Activated T-helper 2 cell treated with anti-CD3 and anti-CD28 coated beads, Interferon-gamma antibody, Interleukin-2, Interleukin-4, amounts not matched to agents 10 μg/mL and 5 μg/mL and 100 μg/mL, durations not matched to agents 14 hours and 24 hours and 36 hours (primary cell): ENCODE results near the gene JMJD1C. TPM values are rescaled to one million over a fixed set of nuclear protein-coding genes. Genes with fewer than 3 reads are reported as not detected.
A peak's percentile ranks its signal among the peaks of the same experiment; 100 is the strongest.

Source experiments
- DNase-seq: peaks from one replicate; pipeline ENCODE4 v3.0.0; 2021; ENCODE audit warnings: low spot score
- H3K27ac Mint-ChIP-seq: one replicate; pipeline ENCODE4 v1.8.0; 2021; ENCODE audit warnings: mixed read lengths
- H3K27me3 Mint-ChIP-seq: one replicate; pipeline ENCODE4 v1.8.0; 2021; ENCODE audit warnings: low read depth, mixed read lengths
- H3K36me3 Mint-ChIP-seq: one replicate; pipeline ENCODE4 v1.8.0; 2021; ENCODE audit warnings: low read depth, mixed read lengths
- H3K4me1 Mint-ChIP-seq: one replicate; pipeline ENCODE4 v1.8.0; 2021; ENCODE audit warnings: low read depth, mixed read lengths
- H3K4me3 Mint-ChIP-seq: one replicate; pipeline ENCODE4 v1.8.0; 2021; ENCODE audit warnings: low read depth, mild to moderate bottlenecking, moderate library complexity, mixed read lengths
- H3K9me3 Mint-ChIP-seq: one replicate; pipeline ENCODE4 v1.8.0; 2021; ENCODE audit warnings: mixed read lengths
- intact Hi-C: fragments of 100-400 bp; cut with micrococcal nuclease; formaldehyde crosslinking; loops from one replicate; pipeline ENCODE4 v1.15.1; 2023
- total RNA-seq: library from RNA; stranded (reverse); gene quantifications from 2 replicates; pipeline ENCODE4 v1.2.3, GENCODE V29; 2022

Gene JMJD1C
- total RNA-seq, 1 donor from 2014 or later: 35.2 TPM

GRCh38 chr10:63133821-63134557 lies 331.8 kb downstream of the JMJD1C start:
- H3K4me3 Mint-ChIP-seq: peak overlapping the region; percentile 94
- intact Hi-C loops: loop anchor here (1.0 to 10.0 kb wide), 5 partner anchors 133 to 1089 kb away; no protein-coding TSS in a partner anchor
- H3K27me3 Mint-ChIP-seq: peaks cover 3% of the 10 kb centered on the region
- DNase-seq: no peak
- peaks cover 17% of the 10 kb centered on the region for H3K9me3 Mint-ChIP-seq
- H3K4me1 Mint-ChIP-seq: peaks cover 22% of the 10 kb centered on the region
- peak overlapping the region; percentile 95 for H3K27ac Mint-ChIP-seq
- H3K36me3 Mint-ChIP-seq: peaks cover 29% of the 10 kb centered on the region

- H3K27me3 Mint-ChIP-seq: peaks cover 3% of the 10 kb centered on the region
- DNase-seq: peak; percentile 96
- H3K9me3 Mint-ChIP-seq: peaks cover 17% of the 10 kb centered on the region
- intact Hi-C loops: loop anchor here (1.0 to 10.0 kb wide), 5 partner anchors 134 to 1088 kb away; no protein-coding TSS in a partner anchor
- peaks cover 25% of the 10 kb centered on the region for H3K36me3 Mint-ChIP-seq
- peaks cover 19% of the 10 kb centered on the region for H3K4me1 Mint-ChIP-seq
- H3K27ac Mint-ChIP-seq: peak within 1 kb of the TSS; percentile 95
- peak within 1 kb of the TSS; percentile 94 for H3K4me3 Mint-ChIP-seq
These were observed 332.5 kb downstream of the JMJD1C start, which contains the start of gene NRBF2 for GRCh38 chr10:63133056-63133820. TSS of gene NRBF2 (plus strand) at chr10:63133328. CDS start at chr10:63133471, 143 bp downstream.

GRCh38 chr10:63132651-63133055 lies 333.1 kb downstream of the JMJD1C start:
- peak overlapping the region; percentile 94 for H3K4me3 Mint-ChIP-seq
- no peak overlapping the region for H3K27ac Mint-ChIP-seq
- peaks cover 19% of the 10 kb centered on the region for H3K4me1 Mint-ChIP-seq
- H3K9me3 Mint-ChIP-seq: peaks cover 17% of the 10 kb centered on the region
- intact Hi-C loops: loop anchor here (1.0 to 10.0 kb wide), 5 partner anchors 135 to 1088 kb away; no protein-coding TSS in a partner anchor
- H3K36me3 Mint-ChIP-seq: peaks cover 22% of the 10 kb centered on the region
- peaks cover 3% of the 10 kb centered on the region for H3K27me3 Mint-ChIP-seq
- no peak for DNase-seq

- H3K9me3 Mint-ChIP-seq: peaks cover 17% of the 10 kb centered on the region
- peaks cover 10% of the 10 kb centered on the region for H3K36me3 Mint-ChIP-seq
- H3K4me1 Mint-ChIP-seq: peaks cover 6% of the 10 kb centered on the region
- DNase-seq: no peak
- peaks cover 3% of the 10 kb centered on the region for H3K27me3 Mint-ChIP-seq
- H3K4me3 Mint-ChIP-seq: no peak overlapping the region
- no peak overlapping the region for H3K27ac Mint-ChIP-seq
- intact Hi-C loops: loop anchor here (5.0 to 10.0 kb wide), 2 partner anchors 137 to 1085 kb away; no protein-coding TSS in a partner anchor
These were observed 335.9 kb downstream of the JMJD1C start for GRCh38 chr10:63129888-63130287.

GRCh38 chr10:63128443-63128842 lies 337.3 kb downstream of the JMJD1C start:
- Mint-ChIP-seq H3K27me3 (peaks cover 3% of the 10 kb centered on the region), H3K27ac (no peak overlapping the region), H3K36me3 (peaks cover 2% of the 10 kb centered on the region), H3K9me3 (peaks cover 17% of the 10 kb centered on the region), H3K4me1 (no peaks in the 10 kb centered on the region), H3K4me3 (no peak overlapping the region)
- intact Hi-C loops: no loop called here
- no peak for DNase-seq

GRCh38 chr10:63125459-63125858 lies 340.3 kb downstream of the JMJD1C start:
- DNase-seq: no peak
- H3K36me3 Mint-ChIP-seq: no peaks in the 10 kb centered on the region

GRCh38 chr10:63123727-63124362 lies 341.9 kb downstream of the JMJD1C start:
- DNase-seq: no peak
- Mint-ChIP-seq H3K27ac (no peak overlapping the region), H3K9me3 (no peaks in the 10 kb centered on the region), H3K4me3 (no peak overlapping the region), H3K27me3 (no peaks in the 10 kb centered on the region), H3K36me3 (no peaks in the 10 kb centered on the region), H3K4me1 (no peaks in the 10 kb centered on the region)
- intact Hi-C loops: no loop called here

More at GRCh38 chr10:63125459-63125858, 340.3 kb downstream of the JMJD1C start:
- Mint-ChIP-seq H3K9me3 (no peaks in the 10 kb centered on the region), H3K4me1 (no peaks in the 10 kb centered on the region), H3K4me3 (no peak overlapping the region), H3K27me3 (peaks cover 3% of the 10 kb centered on the region), H3K27ac (no peak overlapping the region)
- intact Hi-C loops: no loop called here

- intact Hi-C loops: no loop called here
- H3K9me3 Mint-ChIP-seq: no peaks in the 10 kb centered on the region
These were observed 345.2 kb downstream of the JMJD1C start for GRCh38 chr10:63120554-63120953.

GRCh38 chr10:63119041-63119440 lies 346.7 kb downstream of the JMJD1C start:
- no peaks in the 10 kb centered on the region for H3K36me3 Mint-ChIP-seq
- H3K27me3 Mint-ChIP-seq: peaks cover 8% of the 10 kb centered on the region
- intact Hi-C loops: no loop called here
- no peak for DNase-seq
- H3K4me3 Mint-ChIP-seq: no peak overlapping the region
- no peaks in the 10 kb centered on the region for H3K4me1 Mint-ChIP-seq
- H3K9me3 Mint-ChIP-seq: no peaks in the 10 kb centered on the region
- H3K27ac Mint-ChIP-seq: no peak overlapping the region

More at GRCh38 chr10:63120554-63120953, 345.2 kb downstream of the JMJD1C start:
- no peak for DNase-seq
- H3K27ac Mint-ChIP-seq: no peak overlapping the region
- no peaks in the 10 kb centered on the region for H3K36me3 Mint-ChIP-seq
- no peak overlapping the region for H3K4me3 Mint-ChIP-seq
- H3K27me3 Mint-ChIP-seq: peaks cover 4% of the 10 kb centered on the region
- H3K4me1 Mint-ChIP-seq: no peaks in the 10 kb centered on the region

Other genes starting within 250 kb of the JMJD1C start
- 24.6 and 24.9 TPM in 2 replicates for gene REEP3, start 55.4 kb upstream of the JMJD1C start, total RNA-seq